HEK293T (cell line): ENCODE data around the gene TAF3.

Experiments
- ELF4 ChIP-seq: fragments of 450-650 bp; IDR thresholded peaks from 2 replicates; pipeline ENCODE4 v1.6.1; 2017; ENCODE audit warnings: antibody characterized with exemption
- FOXA1 ChIP-seq: fragments of 450-650 bp; IDR thresholded peaks from 2 replicates; pipeline ENCODE4 v1.6.1; 2016; ENCODE audit warnings: mild to moderate bottlenecking
- FOXM1 ChIP-seq: fragments of 450-650 bp; IDR thresholded peaks from 2 replicates; pipeline ENCODE4 v1.6.1; 2017; ENCODE audit warnings: mild to moderate bottlenecking, borderline replicate concordance
- HDGF ChIP-seq: fragments of 450-650 bp; IDR thresholded peaks from 2 replicates; pipeline ENCODE4 v1.6.1; 2017; ENCODE audit warnings: antibody characterized with exemption, borderline replicate concordance
- LEF1 ChIP-seq: fragments of 450-650 bp; IDR thresholded peaks from 2 replicates; pipeline ENCODE4 v1.6.1; 2017; ENCODE audit warnings: mild to moderate bottlenecking, borderline replicate concordance
- SP1 ChIP-seq: fragments of 450-650 bp; IDR thresholded peaks from 2 replicates; pipeline ENCODE4 v1.6.1; 2017
- SUZ12 ChIP-seq: fragments of 450-650 bp; IDR thresholded peaks from 2 replicates; pipeline ENCODE4 v1.6.1; 2016; ENCODE audit warnings: mild to moderate bottlenecking
- TF ChIP-seq, protein P1 (sequence below): fragments of 450-650 bp; IDR thresholded peaks from 2 replicates; pipeline ENCODE4 v1.6.1; 2016

- no peak for TF ChIP-seq FOXM1
- TF ChIP-seq SUZ12 = no peak
- TF ChIP-seq, protein P1, sequence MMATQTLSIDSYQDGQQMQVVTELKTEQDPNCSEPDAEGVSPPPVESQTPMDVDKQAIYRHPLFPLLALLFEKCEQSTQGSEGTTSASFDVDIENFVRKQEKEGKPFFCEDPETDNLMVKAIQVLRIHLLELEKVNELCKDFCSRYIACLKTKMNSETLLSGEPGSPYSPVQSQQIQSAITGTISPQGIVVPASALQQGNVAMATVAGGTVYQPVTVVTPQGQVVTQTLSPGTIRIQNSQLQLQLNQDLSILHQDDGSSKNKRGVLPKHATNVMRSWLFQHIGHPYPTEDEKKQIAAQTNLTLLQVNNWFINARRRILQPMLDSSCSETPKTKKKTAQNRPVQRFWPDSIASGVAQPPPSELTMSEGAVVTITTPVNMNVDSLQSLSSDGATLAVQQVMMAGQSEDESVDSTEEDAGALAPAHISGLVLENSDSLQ = peak; percentile 39; the same call in 1 of the 2 replicates
- TF ChIP-seq ELF4 = no peak
- TF ChIP-seq SP1 = no peak
- no peak for TF ChIP-seq LEF1
- TF ChIP-seq FOXA1 = no peak
- TF ChIP-seq HDGF = no peak
Measured at GRCh38 chr10:7890781-7891180, 72.5 kb downstream of the TAF3 start.
